GM12878 (cell line): ENCODE measurements around the gene KRTAP9-8.
"Not testable (repeated sequence)": the region's sequence is repeated elsewhere in the genome, so short reads cannot be mapped to it uniquely, and the experiment has no call there.

Experiments
- BMI1 ChIP-seq: fragments of 450-650 bp; IDR thresholded peaks from 2 replicates; pipeline ENCODE4 v1.6.1; 2016; ENCODE audit warnings: mild to moderate bottlenecking, moderate library complexity, borderline replicate concordance
- CBX5 ChIP-seq: sonication (generic); IDR thresholded peaks from 2 replicates; pipeline ENCODE4 v1.6.1; 2016; ENCODE audit warnings: low read depth, moderate library complexity, mild to moderate bottlenecking, inconsistent platforms
- NFYB ChIP-seq: IDR thresholded peaks from 2 replicates; pipeline ENCODE4 v1.6.1; 2011; ENCODE audit warnings: low read depth, mild to moderate bottlenecking, low read length, improper control_type of control experiment, moderate library complexity; ENCODE audit not compliant: insufficient read depth
- TF ChIP-seq, protein P1 (sequence below): IDR thresholded peaks from 2 replicates; pipeline ENCODE4 v1.6.1; 2011; ENCODE audit warnings: low read depth, mild to moderate bottlenecking, low read length, moderate library complexity, borderline replicate concordance; ENCODE audit errors: extremely low read depth
- TF ChIP-seq, protein P2 (sequence below): IDR thresholded peaks from 2 replicates; pipeline ENCODE4 v1.6.1; 2012; ENCODE audit warnings: improper control_type of control experiment, low read depth, low read length; ENCODE audit not compliant: insufficient replicate concordance
- TF ChIP-seq, protein P3 (sequence below): IDR thresholded peaks from 2 replicates; pipeline ENCODE4 v1.6.1; 2012; ENCODE audit warnings: low read depth, low read length, improper control_type of control experiment

GRCh38 chr17:41237116-41237515 lies 683 bp upstream of the KRTAP9-8 start:
- TF ChIP-seq, protein P1, sequence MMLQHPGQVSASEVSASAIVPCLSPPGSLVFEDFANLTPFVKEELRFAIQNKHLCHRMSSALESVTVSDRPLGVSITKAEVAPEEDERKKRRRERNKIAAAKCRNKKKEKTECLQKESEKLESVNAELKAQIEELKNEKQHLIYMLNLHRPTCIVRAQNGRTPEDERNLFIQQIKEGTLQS = not testable (repeated sequence)
- TF ChIP-seq CBX5, NFYB, BMI1: not testable (repeated sequence)
- TF ChIP-seq, protein P2, sequence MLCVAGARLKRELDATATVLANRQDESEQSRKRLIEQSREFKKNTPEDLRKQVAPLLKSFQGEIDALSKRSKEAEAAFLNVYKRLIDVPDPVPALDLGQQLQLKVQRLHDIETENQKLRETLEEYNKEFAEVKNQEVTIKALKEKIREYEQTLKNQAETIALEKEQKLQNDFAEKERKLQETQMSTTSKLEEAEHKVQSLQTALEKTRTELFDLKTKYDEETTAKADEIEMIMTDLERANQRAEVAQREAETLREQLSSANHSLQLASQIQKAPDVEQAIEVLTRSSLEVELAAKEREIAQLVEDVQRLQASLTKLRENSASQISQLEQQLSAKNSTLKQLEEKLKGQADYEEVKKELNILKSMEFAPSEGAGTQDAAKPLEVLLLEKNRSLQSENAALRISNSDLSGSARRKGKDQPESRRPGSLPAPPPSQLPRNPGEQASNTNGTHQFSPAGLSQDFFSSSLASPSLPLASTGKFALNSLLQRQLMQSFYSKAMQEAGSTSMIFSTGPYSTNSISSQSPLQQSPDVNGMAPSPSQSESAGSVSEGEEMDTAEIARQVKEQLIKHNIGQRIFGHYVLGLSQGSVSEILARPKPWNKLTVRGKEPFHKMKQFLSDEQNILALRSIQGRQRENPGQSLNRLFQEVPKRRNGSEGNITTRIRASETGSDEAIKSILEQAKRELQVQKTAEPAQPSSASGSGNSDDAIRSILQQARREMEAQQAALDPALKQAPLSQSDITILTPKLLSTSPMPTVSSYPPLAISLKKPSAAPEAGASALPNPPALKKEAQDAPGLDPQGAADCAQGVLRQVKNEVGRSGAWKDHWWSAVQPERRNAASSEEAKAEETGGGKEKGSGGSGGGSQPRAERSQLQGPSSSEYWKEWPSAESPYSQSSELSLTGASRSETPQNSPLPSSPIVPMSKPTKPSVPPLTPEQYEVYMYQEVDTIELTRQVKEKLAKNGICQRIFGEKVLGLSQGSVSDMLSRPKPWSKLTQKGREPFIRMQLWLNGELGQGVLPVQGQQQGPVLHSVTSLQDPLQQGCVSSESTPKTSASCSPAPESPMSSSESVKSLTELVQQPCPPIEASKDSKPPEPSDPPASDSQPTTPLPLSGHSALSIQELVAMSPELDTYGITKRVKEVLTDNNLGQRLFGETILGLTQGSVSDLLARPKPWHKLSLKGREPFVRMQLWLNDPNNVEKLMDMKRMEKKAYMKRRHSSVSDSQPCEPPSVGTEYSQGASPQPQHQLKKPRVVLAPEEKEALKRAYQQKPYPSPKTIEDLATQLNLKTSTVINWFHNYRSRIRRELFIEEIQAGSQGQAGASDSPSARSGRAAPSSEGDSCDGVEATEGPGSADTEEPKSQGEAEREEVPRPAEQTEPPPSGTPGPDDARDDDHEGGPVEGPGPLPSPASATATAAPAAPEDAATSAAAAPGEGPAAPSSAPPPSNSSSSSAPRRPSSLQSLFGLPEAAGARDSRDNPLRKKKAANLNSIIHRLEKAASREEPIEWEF = not testable (repeated sequence)
- TF ChIP-seq, protein P3, sequence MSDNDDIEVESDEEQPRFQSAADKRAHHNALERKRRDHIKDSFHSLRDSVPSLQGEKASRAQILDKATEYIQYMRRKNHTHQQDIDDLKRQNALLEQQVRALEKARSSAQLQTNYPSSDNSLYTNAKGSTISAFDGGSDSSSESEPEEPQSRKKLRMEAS = not testable (repeated sequence)
